PC-9 (cell line): ENCODE measurements around the gene DOC2B. TPM values are rescaled to one million over a fixed set of nuclear protein-coding genes. Genes with fewer than 3 reads are reported as not detected.

Experiments used
- BruUV-seq: library from RNA; stranded (reverse); fragments of 400-500 nt; replicated peaks from 2 replicates; lab custom pipeline; 2021; lab: Mats Ljungman, UMichigan
- CTCF ChIA-PET: fragments of 300-600 bp; sonication (Branson Sonifier 250); formaldehyde crosslinking; loops from one replicate; lab custom pipeline; 2022; ENCODE audit warnings: antibody characterized with exemption; lab: Charles Lee
- POLR2A ChIA-PET: fragments of 300-600 bp; sonication (Branson Sonifier 250); formaldehyde crosslinking; loops from one replicate; lab custom pipeline; 2022; ENCODE audit warnings: antibody characterized with exemption; ENCODE audit not compliant: unreplicated experiment; lab: Charles Lee
- DNase-seq, 2 experiments: peaks; one replicate each; pipeline versions ENCODE4 v3.0.0 to v3.0.0-alpha.2; 2015 to 2022; ENCODE audit warnings: mixed read lengths in 1 of 2
- H2AFZ ChIP-seq: fragments of 200-600 bp; sonication (generic); 2 replicates; pipeline ENCODE4 v1.8.1; 2017; ENCODE audit warnings: antibody characterized with exemption
- H3F3A ChIP-seq: fragments of 200-600 bp; sonication (generic); 2 replicates; pipeline ENCODE4 v1.8.1; 2017; ENCODE audit warnings: antibody characterized with exemption, mild to moderate bottlenecking, low read depth; ENCODE audit not compliant: insufficient read depth
- H3K27ac ChIP-seq: fragments of 200-600 bp; sonication (generic); 2 replicates; pipeline ENCODE4 v1.6.1; 2016; ENCODE audit warnings: mixed run types
- H3K27me3 ChIP-seq: fragments of 200-600 bp; sonication (generic); 2 replicates; pipeline ENCODE4 v1.6.1; 2016; ENCODE audit warnings: low read depth, mixed run types; ENCODE audit not compliant: insufficient read depth
- H3K36me3 ChIP-seq: fragments of 200-600 bp; sonication (generic); 2 replicates; pipeline ENCODE4 v1.6.1; 2016; ENCODE audit warnings: low read depth, mixed run types
- H3K4me1 ChIP-seq: fragments of 200-600 bp; sonication (generic); replicated peaks from 2 replicates; pipeline ENCODE4 v1.6.1; 2016; ENCODE audit warnings: mixed run types; ENCODE audit not compliant: insufficient read depth
- H3K4me2 ChIP-seq: fragments of 200-600 bp; sonication (generic); 2 replicates; pipeline ENCODE4 v1.6.1; 2017; ENCODE audit warnings: mixed run types
- H3K4me3 ChIP-seq: fragments of 200-600 bp; sonication (generic); 2 replicates; pipeline ENCODE4 v1.6.1; 2016; ENCODE audit warnings: mixed run types
- H3K79me2 ChIP-seq: fragments of 200-600 bp; sonication (generic); 2 replicates; pipeline ENCODE4 v1.6.1; 2017; ENCODE audit warnings: low read depth, mixed run types
- H3K9me2 ChIP-seq: fragments of 200-600 bp; sonication (generic); 2 replicates; pipeline ENCODE4 v1.8.1; 2017; ENCODE audit warnings: mild to moderate bottlenecking; ENCODE audit not compliant: insufficient read depth
- H3K9me3 ChIP-seq: fragments of 200-600 bp; sonication (generic); 2 replicates; pipeline ENCODE4 v1.8.1; 2016; ENCODE audit warnings: low read depth; ENCODE audit not compliant: insufficient read depth
- H4K20me1 ChIP-seq: fragments of 200-600 bp; sonication (generic); 2 replicates; pipeline ENCODE4 v1.8.1; 2017; ENCODE audit not compliant: insufficient read depth
- CTCF ChIP-seq: fragments of 200-600 bp; sonication (generic); conservative IDR thresholded peaks from 2 replicates; pipeline ENCODE4 v1.6.1; 2017; ENCODE audit warnings: mixed run types, antibody characterized with exemption, mild to moderate bottlenecking, moderate library complexity
- EZH2 ChIP-seq: fragments of 200-600 bp; sonication (generic); IDR thresholded peaks from 2 replicates; pipeline ENCODE4 v1.8.0; 2017; ENCODE audit warnings: antibody characterized with exemption, low read depth
- intact Hi-C: fragments of 100-400 bp; cut with micrococcal nuclease; formaldehyde crosslinking; loops from one replicate; pipeline ENCODE4 v1.10.0; 2022; ENCODE audit not compliant: unreplicated experiment
- total RNA-seq: library from RNA; stranded (reverse); gene quantifications from 2 replicates; pipeline ENCODE4 v1.2.3, GENCODE V29; 2021

Gene DOC2B
- total RNA-seq, 1 experiment from 2014 or later = not detected

GRCh38 chr17:205817-206216 lies 24.4 kb upstream of the DOC2B start:
- Histone ChIP-seq H3K4me2 (no peak overlapping the region), H2AFZ (no peak overlapping the region), H3K27me3 (peaks cover 35% of the 10 kb centered on the region), H3K4me3 (no peak overlapping the region), H3K4me1 (no peaks in the 10 kb centered on the region), H3K79me2 (no peaks in the 10 kb centered on the region), H3K27ac (no peak overlapping the region), H4K20me1 (0 out of 2 replicates have a peak, but pooled peaks cover 3% of the 10 kb centered on the region), H3F3A (no peaks in the 10 kb centered on the region), H3K9me3 (no peaks in the 10 kb centered on the region), H3K9me2 (no peaks in the 10 kb centered on the region), H3K36me3 (no peaks in the 10 kb centered on the region)
- ChIA-PET POLR2A (no interaction called here), CTCF (no interaction called here)
- no peak for DNase-seq
- TF ChIP-seq EZH2 (no peak), CTCF (no peak)
- intact Hi-C loops = no loop called here
- no TSS peak for BruUV-seq

- Histone ChIP-seq H3K4me1 (no peaks in the 10 kb centered on the region), H3K9me2 (no peaks in the 10 kb centered on the region), H4K20me1 (0 out of 2 replicates have a peak, but pooled peaks cover 3% of the 10 kb centered on the region), H2AFZ (no peak overlapping the region), H3K27ac (no peak overlapping the region), H3K79me2 (no peaks in the 10 kb centered on the region), H3K4me2 (no peak overlapping the region), H3K36me3 (no peaks in the 10 kb centered on the region), H3K27me3 (peaks cover 41% of the 10 kb centered on the region), H3F3A (no peaks in the 10 kb centered on the region), H3K9me3 (no peaks in the 10 kb centered on the region), H3K4me3 (no peak overlapping the region)
- no TSS peak for BruUV-seq
- no peak for DNase-seq
- TF ChIP-seq EZH2 (no peak), CTCF (no peak)
- intact Hi-C loops = no loop called here
- CTCF ChIA-PET = no interaction called here
- POLR2A ChIA-PET = no interaction called here
Observed at GRCh38 chr17:205148-205669, 23.8 kb upstream of the DOC2B start.

GRCh38 chr17:204427-205147 lies 23.1 kb upstream of the DOC2B start:
- Histone ChIP-seq H2AFZ (no peak overlapping the region), H3K9me2 (no peaks in the 10 kb centered on the region), H3K4me1 (no peaks in the 10 kb centered on the region), H4K20me1 (0 out of 2 replicates have a peak, but pooled peaks cover 3% of the 10 kb centered on the region), H3K79me2 (no peaks in the 10 kb centered on the region), H3K4me3 (no peak overlapping the region), H3K27ac (no peak overlapping the region), H3K9me3 (no peaks in the 10 kb centered on the region), H3K4me2 (no peak overlapping the region), H3F3A (no peaks in the 10 kb centered on the region), H3K36me3 (no peaks in the 10 kb centered on the region), H3K27me3 (peaks cover 46% of the 10 kb centered on the region)
- DNase-seq = no peak
- intact Hi-C loops = no loop called here
- TF ChIP-seq EZH2 (no peak), CTCF (no peak)
- CTCF ChIA-PET = no interaction called here
- BruUV-seq = no TSS peak
- POLR2A ChIA-PET = no interaction called here
